HTERT RPE-1 (cell line): Measurements from ENCODE around the gene B4GAT1.
"Not testable (repeated sequence)": the region's sequence is repeated elsewhere in the genome, so short reads cannot be mapped to it uniquely, and the experiment has no call there.

Source experiments
- in situ Hi-C: fragments of 300-500 bp; cut with MboI; formaldehyde crosslinking; loops from 4 replicates; pipeline ENCODE4 v1.14.3; 2020; ENCODE audit warnings: low sequenced_read_pairs

The B4GAT1 gene

GRCh38 chr11:66311965-66312548 is 35.4 kb downstream of the B4GAT1 start:
- in situ Hi-C loops = no loop called here

GRCh38 chr11:66311470-66311964 is 35.9 kb downstream of the B4GAT1 start:
- in situ Hi-C loops = no loop called here

GRCh38 chr11:66310803-66311440 is 36.5 kb downstream of the B4GAT1 start:
- in situ Hi-C loops = not testable (repeated sequence)

- in situ Hi-C loops = no loop called here
Observed at GRCh38 chr11:66310324-66310723, 37.1 kb downstream of the B4GAT1 start.

GRCh38 chr11:66309475-66309874 is 38.0 kb downstream of the B4GAT1 start:
- in situ Hi-C loops = no loop called here

- in situ Hi-C loops = no loop called here
Observed at GRCh38 chr11:66302656-66303055, 44.8 kb downstream of the B4GAT1 start.

- in situ Hi-C loops = no loop called here
Observed at GRCh38 chr11:66299186-66299585, 48.2 kb downstream of the B4GAT1 start.

GRCh38 chr11:66297610-66298009 is 49.8 kb downstream of the B4GAT1 start:
- in situ Hi-C loops = no loop called here
